Esophagus squamous epithelium (tissue), 5 donors: ENCODE measurements around the gene ZBTB4. TPM values are rescaled to one million over a fixed set of nuclear protein-coding genes. Genes with fewer than 3 reads are reported as not detected.

Experiments used
- DNase-seq: peaks from one replicate; lab custom pipeline; 2025; lab: John Stamatoyannopoulos, UW
- H3K27ac ChIP-seq, 4 donors: fragments of 200-600 bp; sonication (generic); one replicate each; pipeline ENCODE4 v1.5.1; 2016 to 2019; ENCODE audit warnings: mild to moderate bottlenecking in 1 of 4
- H3K27me3 ChIP-seq, 4 donors: fragments of 200-600 bp; sonication (generic); 1 replicate in 3 of 4; 2 replicates in 1 of 4; pipeline versions ENCODE4 v1.5.1 to v1.6.0; 2017 to 2021; ENCODE audit warnings: antibody characterized with exemption in 1 of 4
- H3K36me3 ChIP-seq, 3 donors: fragments of 200-600 bp; sonication (generic); one replicate each; pipeline ENCODE4 v1.5.1; 2016 to 2019
- H3K4me1 ChIP-seq, 3 donors: fragments of 200-600 bp; sonication (generic); one replicate each; pipeline ENCODE4 v1.5.1; 2017 to 2019
- H3K4me3 ChIP-seq, 4 donors: fragments of 200-600 bp; sonication (generic); 1 replicate in 3 of 4; 2 replicates in 1 of 4; pipeline ENCODE4 v1.5.1; 2016 to 2019; ENCODE audit warnings: mild to moderate bottlenecking in 2 of 4, moderate library complexity in 1 of 4
- H3K9me3 ChIP-seq, 3 donors: fragments of 200-600 bp; sonication (generic); one replicate each; pipeline ENCODE4 v1.5.1; 2016 to 2019
- CTCF ChIP-seq, 6 experiments: fragments of 450-650 bp in 4 of 6; fragments of 200-600 bp in 2 of 6; sonication (generic) in 2 of 6; IDR thresholded peaks; one replicate each; pipeline ENCODE4 v1.5.1; 2016 to 2019; ENCODE audit warnings: antibody characterized with exemption in 6 of 6, mild to moderate bottlenecking in 4 of 6, moderate library complexity in 4 of 6
- POLR2A ChIP-seq, 4 donors: fragments of 450-650 bp; IDR thresholded peaks; one replicate each; pipeline ENCODE4 v1.6.1; 2017; ENCODE audit warnings: antibody characterized with exemption in 4 of 4, mild to moderate bottlenecking in 4 of 4, moderate library complexity in 3 of 4
- WGBS, 2 donors: methylation state at CpG; one replicate each; pipeline ENCODE4 v1.1.5; 2018; 5-methylcytosine and 5-hydroxymethylcytosine counted together
- intact Hi-C: fragments of 100-400 bp; cut with DNase I; formaldehyde crosslinking; loops from one replicate; pipeline ENCODE4 v1.15.0; 2022
- total RNA-seq, 4 donors: library from RNA; depleted of rRNA; stranded (reverse); fragments of >200 nt; gene quantifications; one replicate each; pipeline ENCODE4 v1.1.0, GENCODE V29; 2016
- donor health status: DM: yes; HTN: yes; CAD: no.

ZBTB4 gene
- total RNA-seq, 4 donors from 2014 or later = 13.4 to 35.1 (median 28.5) TPM

GRCh38 chr17:7460850-7461660, 18.4 kb downstream of the ZBTB4 start:
- no peaks in the 10 kb centered on the region for H3K27me3 ChIP-seq
- TF ChIP-seq POLR2A (IDR thresholded peaks at IDR 0.05) = no peak
- no peak for TF ChIP-seq CTCF (IDR thresholded peaks at IDR 0.05)
- no peak overlapping the region for H3K4me3 ChIP-seq
- no peak overlapping the region for H3K27ac ChIP-seq
- peaks cover 7 to 56% (median 9%) of the 10 kb centered on the region in 3 donors for H3K4me1 ChIP-seq
- peaks cover 5 to 41% (median 10%) of the 10 kb centered on the region in 3 donors for H3K36me3 ChIP-seq
- 90 to 93% methylated on average over 6 to 7 of the region's 7 CpGs for WGBS, 2 donors
- H3K9me3 ChIP-seq = no peaks in the 10 kb centered on the region
- no peak for DNase-seq
- intact Hi-C loops = no loop called here

- no peak for DNase-seq
- no peak overlapping the region for H3K27ac ChIP-seq
- peaks cover 5 to 31% (median 10%) of the 10 kb centered on the region in 3 donors for H3K36me3 ChIP-seq
- TF ChIP-seq POLR2A (IDR thresholded peaks at IDR 0.05) (no peak), CTCF (IDR thresholded peaks at IDR 0.05) (no peak)
- no peaks in the 10 kb centered on the region for H3K27me3 ChIP-seq
- H3K4me1 ChIP-seq = peaks cover 7 to 53% (median 10%) of the 10 kb centered on the region in 3 donors
- H3K4me3 ChIP-seq = no peak overlapping the region
- 60 to 70% methylated on average over 3 of the region's 3 CpGs for WGBS, 2 donors
- H3K9me3 ChIP-seq = no peaks in the 10 kb centered on the region
- intact Hi-C loops = no loop called here
Observed at GRCh38 chr17:7459961-7460545, 19.4 kb downstream of the ZBTB4 start.

- TF ChIP-seq POLR2A (IDR thresholded peaks at IDR 0.05) (no peak), CTCF (IDR thresholded peaks at IDR 0.05) (no peak)
- WGBS, 2 donors = 84 to 92% methylated on average over 7 of the region's 7 CpGs
- no peaks in the 10 kb centered on the region for H3K9me3 ChIP-seq
- intact Hi-C loops = no loop called here
- DNase-seq = no peak
- H3K4me1 ChIP-seq = peaks cover 22 to 56% (median 28%) of the 10 kb centered on the region in 3 donors
- H3K27ac ChIP-seq = no peak overlapping the region
- H3K4me3 ChIP-seq = no peak overlapping the region
- no peaks in the 10 kb centered on the region for H3K36me3 ChIP-seq
- H3K27me3 ChIP-seq = peaks cover 0 to 50% (median 3%) of the 10 kb centered on the region in 4 donors
Observed at GRCh38 chr17:7448461-7448860, 31.0 kb downstream of the ZBTB4 start.

- no peak for DNase-seq
- WGBS, 2 donors = 15 to 22% methylated on average over 16 of the region's 16 CpGs
- peaks cover 22 to 55% (median 29%) of the 10 kb centered on the region in 3 donors for H3K4me1 ChIP-seq
- H3K36me3 ChIP-seq = no peaks in the 10 kb centered on the region
- H3K27ac ChIP-seq = peak overlapping the region in 3 of 4 donors; percentile 38 to 80 (median 67)
- no peaks in the 10 kb centered on the region for H3K9me3 ChIP-seq
- intact Hi-C loops = no loop called here
- TF ChIP-seq CTCF (IDR thresholded peaks at IDR 0.05) (no peak), POLR2A (IDR thresholded peaks at IDR 0.05) (no peak)
- peaks cover 0 to 55% (median 3%) of the 10 kb centered on the region in 4 donors for H3K27me3 ChIP-seq
- H3K4me3 ChIP-seq = peak overlapping the region; percentile 11 to 64 (median 42)
Observed at GRCh38 chr17:7445619-7445968, 33.8 kb downstream of the ZBTB4 start.
